ENCODE measurements around the gene RPIA. TPM values are rescaled to one million over a fixed set of nuclear protein-coding genes. Genes with fewer than 3 reads are reported as not detected.
"Not testable (repeated sequence)": the region's sequence is repeated elsewhere in the genome, so short reads cannot be mapped to it uniquely, and the experiment has no call there.

Gene RPIA
- 21.8 and 32.5 TPM in 2 replicates for total RNA-seq (2014; rRNA removed; shearing (Covaris generic))

- DNase-seq (ENCODE audit: low spot score) = peak; percentile 98
- in situ Hi-C loops (cut with HindIII; ENCODE audit: low sequenced_read_pairs) = no loop called here
Measured at GRCh38 chr2:88691339-88692183, at the start of gene RPIA. RPIA (plus strand) TSS chr2:88691673; CDS start chr2:88691699, 26 bp downstream.

GRCh38 chr2:88642278-88642677 lies 49.2 kb upstream of the RPIA start:
- in situ Hi-C loops (cut with HindIII; ENCODE audit: low sequenced_read_pairs) = no loop called here
- DNase-seq (ENCODE audit: low spot score) = no peak

- in situ Hi-C loops (cut with HindIII; ENCODE audit: low sequenced_read_pairs); DNase-seq (ENCODE audit: low spot score): not testable (repeated sequence)
Measured at GRCh38 chr2:88645291-88645882, 46.1 kb upstream of the RPIA start.

- no peak for DNase-seq (ENCODE audit: low spot score)
- in situ Hi-C loops (cut with HindIII; ENCODE audit: low sequenced_read_pairs) = no loop called here
Measured at GRCh38 chr2:88651646-88652045, 39.8 kb upstream of the RPIA start.

GRCh38 chr2:88654714-88655113 lies 36.8 kb upstream of the RPIA start:
- DNase-seq (ENCODE audit: low spot score) = no peak
- in situ Hi-C loops (cut with HindIII; ENCODE audit: low sequenced_read_pairs) = no loop called here

- in situ Hi-C loops (cut with HindIII; ENCODE audit: low sequenced_read_pairs) = no loop called here
- no peak for DNase-seq (ENCODE audit: low spot score)
Measured at GRCh38 chr2:88656690-88657089, 34.8 kb upstream of the RPIA start.

GRCh38 chr2:88657131-88657530 lies 34.3 kb upstream of the RPIA start:
- in situ Hi-C loops (cut with HindIII; ENCODE audit: low sequenced_read_pairs) = no loop called here
- no peak for DNase-seq (ENCODE audit: low spot score)

GRCh38 chr2:88658326-88658725 lies 33.1 kb upstream of the RPIA start:
- DNase-seq (ENCODE audit: low spot score) = no peak
- in situ Hi-C loops (cut with HindIII; ENCODE audit: low sequenced_read_pairs) = no loop called here

- DNase-seq (ENCODE audit: low spot score) = peak; percentile 29
- in situ Hi-C loops (cut with HindIII; ENCODE audit: low sequenced_read_pairs) = no loop called here
Measured at GRCh38 chr2:88658881-88659537, 32.5 kb upstream of the RPIA start.

GRCh38 chr2:88659538-88659915 lies 31.9 kb upstream of the RPIA start:
- in situ Hi-C loops (cut with HindIII; ENCODE audit: low sequenced_read_pairs) = no loop called here
- DNase-seq (ENCODE audit: low spot score) = peak; percentile 5

- DNase-seq (ENCODE audit: low spot score) = no peak
- in situ Hi-C loops (cut with HindIII; ENCODE audit: low sequenced_read_pairs) = no loop called here
Measured at GRCh38 chr2:88660622-88661021, 30.9 kb upstream of the RPIA start.

- in situ Hi-C loops (cut with HindIII; ENCODE audit: low sequenced_read_pairs) = no loop called here
Measured at GRCh38 chr2:88666576-88666975, 24.9 kb upstream of the RPIA start.

GRCh38 chr2:88667219-88667618 lies 24.3 kb upstream of the RPIA start:
- no peak for DNase-seq (ENCODE audit: low spot score)
- in situ Hi-C loops (cut with HindIII; ENCODE audit: low sequenced_read_pairs) = no loop called here

More at GRCh38 chr2:88666576-88666975, 24.9 kb upstream of the RPIA start:
- DNase-seq (ENCODE audit: low spot score) = no peak

- no peak for DNase-seq (ENCODE audit: low spot score)
- in situ Hi-C loops (cut with HindIII; ENCODE audit: low sequenced_read_pairs) = no loop called here
Measured at GRCh38 chr2:88668862-88669261, 22.6 kb upstream of the RPIA start.

- DNase-seq (ENCODE audit: low spot score) = peak; percentile 27
- in situ Hi-C loops (cut with HindIII; ENCODE audit: low sequenced_read_pairs) = no loop called here
Measured at GRCh38 chr2:88669482-88670214, 21.8 kb upstream of the RPIA start.

GRCh38 chr2:88671786-88672427 lies 19.6 kb upstream of the RPIA start:
- in situ Hi-C loops (cut with HindIII; ENCODE audit: low sequenced_read_pairs) = no loop called here
- peak; percentile 71 for DNase-seq (ENCODE audit: low spot score)

- in situ Hi-C loops (cut with HindIII; ENCODE audit: low sequenced_read_pairs) = no loop called here
- no peak for DNase-seq (ENCODE audit: low spot score)
Measured at GRCh38 chr2:88673363-88673762, 18.1 kb upstream of the RPIA start.

GRCh38 chr2:88680266-88680902 lies 11.1 kb upstream of the RPIA start:
- no peak for DNase-seq (ENCODE audit: low spot score)
- in situ Hi-C loops (cut with HindIII; ENCODE audit: low sequenced_read_pairs) = no loop called here

GRCh38 chr2:88680916-88681315 lies 10.6 kb upstream of the RPIA start:
- no peak for DNase-seq (ENCODE audit: low spot score)
- in situ Hi-C loops (cut with HindIII; ENCODE audit: low sequenced_read_pairs) = no loop called here
